ENCODE data around the gene OR6C3.

Gene OR6C3

GRCh38 chr12:55362675-55363074, 32.1 kb downstream of the OR6C3 start, which contains the start of gene OR6C75:
OR6C75 (plus strand) TSS chr12:55362975; CDS start chr12:55365111, 2,136 bp downstream.
- no peaks in the 10 kb centered on the region for H3K79me2 ChIP-seq (ENCODE audit: insufficient read depth, low read depth)
- no peaks in the 10 kb centered on the region for H3K27me3 ChIP-seq (ENCODE audit: insufficient read depth, low read depth)
- no peak within 1 kb of the TSS for H2AFZ ChIP-seq (ENCODE audit: low read depth)
- no peak within 1 kb of the TSS for H3K27ac ChIP-seq
- H3K36me3 ChIP-seq (ENCODE audit: insufficient read depth): no peaks in the 10 kb centered on the region
- no peak for TF ChIP-seq CTCF (conservative IDR thresholded peaks at IDR 0.05; ENCODE audit: low read depth, low read length)
- no peaks in the 10 kb centered on the region for H4K20me1 ChIP-seq (ENCODE audit: insufficient read depth)
- H3K4me1 ChIP-seq (ENCODE audit: low read depth, poor library complexity, severe bottlenecking): no peaks in the 10 kb centered on the region
- H3K9ac ChIP-seq: no peak within 1 kb of the TSS
- no peak within 1 kb of the TSS for H3K4me2 ChIP-seq
- no peak within 1 kb of the TSS for H3K4me3 ChIP-seq (IDR thresholded peaks at IDR 0.05; ENCODE audit: insufficient read depth, low read depth, low read length)

GRCh38 chr12:55365086-55365485, 34.5 kb downstream of the OR6C3 start:
- Histone ChIP-seq H3K4me1 (ENCODE audit: low read depth, poor library complexity, severe bottlenecking) (no peaks in the 10 kb centered on the region), H3K4me3 (IDR thresholded peaks at IDR 0.05; ENCODE audit: insufficient read depth, low read depth, low read length) (no peak overlapping the region), H3K36me3 (ENCODE audit: insufficient read depth) (no peaks in the 10 kb centered on the region), H2AFZ (ENCODE audit: low read depth) (no peak overlapping the region), H3K27me3 (ENCODE audit: insufficient read depth, low read depth) (no peaks in the 10 kb centered on the region), H4K20me1 (ENCODE audit: insufficient read depth) (no peaks in the 10 kb centered on the region), H3K9ac (no peak overlapping the region), H3K79me2 (ENCODE audit: insufficient read depth, low read depth) (no peaks in the 10 kb centered on the region), H3K27ac (no peak overlapping the region), H3K4me2 (no peak overlapping the region)
- TF ChIP-seq CTCF (conservative IDR thresholded peaks at IDR 0.05; ENCODE audit: low read depth, low read length): no peak

GRCh38 chr12:55372521-55372920, 42.0 kb downstream of the OR6C3 start:
- no peak overlapping the region for H2AFZ ChIP-seq (ENCODE audit: low read depth)
- H3K4me2 ChIP-seq: no peak overlapping the region
- no peaks in the 10 kb centered on the region for H4K20me1 ChIP-seq (ENCODE audit: insufficient read depth)
- no peaks in the 10 kb centered on the region for H3K36me3 ChIP-seq (ENCODE audit: insufficient read depth)
- H3K9ac ChIP-seq: no peak overlapping the region
- no peak for TF ChIP-seq CTCF (conservative IDR thresholded peaks at IDR 0.05; ENCODE audit: low read depth, low read length)
- no peaks in the 10 kb centered on the region for H3K27me3 ChIP-seq (ENCODE audit: insufficient read depth, low read depth)
- H3K79me2 ChIP-seq (ENCODE audit: insufficient read depth, low read depth): no peaks in the 10 kb centered on the region
- H3K4me1 ChIP-seq (ENCODE audit: low read depth, poor library complexity, severe bottlenecking): no peaks in the 10 kb centered on the region
- H3K4me3 ChIP-seq (IDR thresholded peaks at IDR 0.05; ENCODE audit: insufficient read depth, low read depth, low read length): no peak overlapping the region
- no peak overlapping the region for H3K27ac ChIP-seq
